HG03558 (cell line): Measurements from ENCODE around the gene GPR31.
A peak's percentile ranks its signal among the peaks of the same experiment; 100 is the strongest.

Source experiments
- ATAC-seq: cut with Tn5 transposase; IDR thresholded peaks from one replicate; pipeline ENCODE4 v1.9.1; 2021; ENCODE audit warnings: moderate number of reproducible peaks; ENCODE audit not compliant: unreplicated experiment; ENCODE audit errors: extremely low read depth

GPR31 gene

GRCh38 chr6:167122041-167122826, 35.5 kb downstream of the GPR31 start:
- ATAC-seq, result no peak

- no peak for ATAC-seq
These were observed 36.4 kb downstream of the GPR31 start for GRCh38 chr6:167121335-167121841.

DNA sequence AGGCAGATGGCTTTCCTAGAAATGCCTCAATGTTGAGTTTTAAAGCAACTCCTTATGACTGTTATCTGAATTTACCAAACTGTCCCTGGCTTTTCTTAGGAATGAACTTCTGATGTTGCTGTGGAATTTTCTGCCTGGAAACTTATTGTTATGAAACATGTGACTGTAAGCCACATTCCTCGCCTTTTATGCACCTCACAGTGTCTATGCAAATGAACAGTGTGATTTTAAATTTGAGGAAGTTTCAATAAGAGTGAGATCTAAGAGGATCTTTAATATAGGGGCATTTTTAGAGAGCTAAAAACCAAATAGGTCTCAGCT, 37.2 kb downstream of the GPR31 start:
- no peak for ATAC-seq

- ATAC-seq, result no peak
These were observed 37.9 kb downstream of the GPR31 start for GRCh38 chr6:167119670-167120582.

DNA sequence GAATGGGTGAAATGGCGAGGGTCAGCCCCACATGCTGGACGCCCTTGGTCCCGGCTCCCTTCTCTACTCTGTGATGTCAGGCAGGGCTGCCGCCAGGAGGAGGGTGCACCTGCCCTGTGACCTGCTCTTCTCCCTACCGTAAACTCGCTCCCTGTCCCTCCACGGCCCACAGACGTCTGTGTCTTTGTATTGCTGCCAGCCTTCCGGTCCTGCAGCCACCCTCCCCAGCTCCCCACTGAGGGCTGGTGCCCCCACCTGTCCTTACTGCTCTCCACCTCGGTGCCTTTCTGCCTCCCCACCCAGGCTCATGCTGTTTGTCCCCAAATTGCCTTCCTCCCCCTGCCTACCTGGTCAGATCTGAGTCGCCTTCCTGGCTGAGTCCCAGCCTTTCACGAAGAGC, 38.9 kb downstream of the GPR31 start:
- no peak for ATAC-seq

- no peak for ATAC-seq
These were observed 39.8 kb downstream of the GPR31 start for GRCh38 chr6:167118006-167118405.

- no peak for ATAC-seq
These were observed 40.9 kb downstream of the GPR31 start for GRCh38 chr6:167116838-167117228.

- ATAC-seq, result no peak
These were observed 41.5 kb downstream of the GPR31 start for GRCh38 chr6:167116109-167116837.

DNA sequence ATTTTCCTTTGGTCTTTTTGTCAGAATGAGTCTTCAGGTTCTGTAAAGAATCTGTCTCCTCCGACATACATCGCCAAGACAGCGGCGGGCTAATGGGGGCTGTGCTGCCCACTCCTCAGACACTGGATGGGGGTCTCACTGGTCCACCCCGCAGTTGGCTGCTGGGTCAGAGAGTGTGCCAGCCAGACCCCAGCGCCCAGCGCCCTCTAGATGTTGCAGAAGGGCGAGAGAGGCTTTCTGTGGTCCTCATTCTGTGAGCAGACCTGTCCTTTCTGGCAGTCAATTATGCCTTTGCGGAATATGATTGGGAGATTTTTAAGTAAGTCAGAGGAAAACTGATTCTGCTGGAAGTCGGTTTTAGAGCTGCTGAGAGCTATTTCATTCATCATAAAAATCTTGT, 42.7 kb downstream of the GPR31 start:
- ATAC-seq, result no peak

- ATAC-seq, result peak; percentile 63
These were observed 43.6 kb downstream of the GPR31 start for GRCh38 chr6:167113935-167114910.

GRCh38 chr6:167113047-167113754, 44.6 kb downstream of the GPR31 start:
- peak; percentile 54 for ATAC-seq

GRCh38 chr6:167112421-167112820, 45.4 kb downstream of the GPR31 start:
- ATAC-seq, result no peak

GRCh38 chr6:167111597-167111996, 46.2 kb downstream of the GPR31 start:
- no peak for ATAC-seq

- no peak for ATAC-seq
These were observed 48.1 kb downstream of the GPR31 start for GRCh38 chr6:167109651-167110050.

DNA sequence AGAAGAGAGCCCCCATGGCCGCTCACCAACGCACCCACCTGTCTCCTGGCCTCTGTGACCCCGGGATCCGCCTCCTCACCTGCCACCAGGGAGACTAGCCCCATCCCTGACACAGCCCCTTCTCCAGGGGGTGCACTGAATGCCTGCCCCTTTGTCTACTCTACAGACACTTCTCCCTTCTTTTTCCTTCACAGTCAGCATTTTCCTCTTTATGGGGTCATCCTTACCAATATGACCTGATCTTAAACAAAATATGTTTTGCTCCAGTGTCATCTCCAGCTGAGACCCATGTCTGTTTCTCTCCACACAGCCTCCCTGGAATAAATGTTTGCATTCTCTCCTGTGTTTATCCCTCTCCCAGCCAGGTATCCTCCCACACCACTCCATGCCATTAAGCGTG, 49.5 kb downstream of the GPR31 start:
- ATAC-seq, result no peak

- ATAC-seq, result no peak
These were observed 50.0 kb downstream of the GPR31 start for GRCh38 chr6:167107787-167108186.

GRCh38 chr6:167106406-167106805, 51.4 kb downstream of the GPR31 start:
- no peak for ATAC-seq
